Measurements from ENCODE around the gene TARS3. TPM values are rescaled to one million over a fixed set of nuclear protein-coding genes. Genes with fewer than 3 reads are reported as not detected.
"Not testable (repeated sequence)": the region's sequence is repeated elsewhere in the genome, so short reads cannot be mapped to it uniquely, and the experiment has no call there.

Gene TARS3
- total RNA-seq, 1 donor from 2014 or later: 10.4 TPM

DNA sequence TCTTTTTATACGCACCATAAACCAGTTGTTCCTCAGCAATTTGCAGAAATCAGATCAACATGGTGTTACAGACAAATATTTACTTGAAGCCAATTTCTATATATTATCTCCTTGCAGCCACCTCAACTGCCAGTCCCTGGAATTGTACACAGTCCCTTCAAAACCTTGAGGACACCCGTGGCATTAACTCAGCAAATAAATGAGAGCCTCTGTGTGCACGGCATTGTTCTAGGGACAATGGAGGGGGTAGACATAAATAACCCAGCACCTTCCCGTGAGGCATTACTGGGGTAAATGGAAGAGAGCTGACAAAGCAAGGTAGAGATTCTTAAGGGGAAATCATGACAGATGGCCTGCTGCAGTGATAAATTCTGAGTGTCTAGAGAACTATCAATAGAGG lies 84.6 kb downstream of the TARS3 start:
- H3K36me3 ChIP-seq (ENCODE audit: control insufficient read depth, insufficient read depth, low read length): no peaks in the 10 kb centered on the region
- no peaks in the 10 kb centered on the region for H3K27me3 ChIP-seq (ENCODE audit: control insufficient read depth, insufficient read depth, low read length)
- no peak for DNase-seq (ENCODE audit: low read depth)
- TF ChIP-seq CTCF (IDR thresholded peaks at IDR 0.05; ENCODE audit: insufficient read depth, low read length, poor library complexity, severe bottlenecking): no peak
- no peak overlapping the region for H3K4me3 ChIP-seq (ENCODE audit: low read depth, low read length)

DNA sequence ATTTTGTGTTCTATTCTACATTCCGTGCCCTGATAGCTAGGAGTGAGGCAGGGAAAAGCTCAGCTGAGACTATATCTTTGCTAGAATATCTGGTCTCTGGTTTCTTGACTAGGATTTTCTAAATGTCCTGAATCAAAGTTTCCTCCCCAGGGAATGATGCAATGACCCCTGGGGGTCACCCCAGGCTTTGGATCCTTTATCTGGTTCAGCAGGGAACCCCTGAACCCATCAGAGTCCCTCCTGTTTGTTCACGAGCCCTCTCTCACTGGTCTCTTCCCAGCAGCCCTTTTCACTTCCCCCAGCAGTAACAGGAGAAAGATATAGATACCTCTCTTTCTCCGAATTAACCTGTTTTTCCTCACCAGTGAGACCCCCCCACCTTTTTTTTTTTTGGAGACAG lies 86.4 kb downstream of the TARS3 start:
- no peak overlapping the region for H3K4me3 ChIP-seq (ENCODE audit: low read depth, low read length)
- no peaks in the 10 kb centered on the region for H3K36me3 ChIP-seq (ENCODE audit: control insufficient read depth, insufficient read depth, low read length)
- TF ChIP-seq CTCF (IDR thresholded peaks at IDR 0.05; ENCODE audit: insufficient read depth, low read length, poor library complexity, severe bottlenecking): no peak
- DNase-seq (ENCODE audit: low read depth): no peak
- H3K27me3 ChIP-seq (ENCODE audit: control insufficient read depth, insufficient read depth, low read length): no peaks in the 10 kb centered on the region

GRCh38 chr15:101637516-101637915 lies 86.8 kb downstream of the TARS3 start:
- no peak for DNase-seq (ENCODE audit: low read depth)

DNA sequence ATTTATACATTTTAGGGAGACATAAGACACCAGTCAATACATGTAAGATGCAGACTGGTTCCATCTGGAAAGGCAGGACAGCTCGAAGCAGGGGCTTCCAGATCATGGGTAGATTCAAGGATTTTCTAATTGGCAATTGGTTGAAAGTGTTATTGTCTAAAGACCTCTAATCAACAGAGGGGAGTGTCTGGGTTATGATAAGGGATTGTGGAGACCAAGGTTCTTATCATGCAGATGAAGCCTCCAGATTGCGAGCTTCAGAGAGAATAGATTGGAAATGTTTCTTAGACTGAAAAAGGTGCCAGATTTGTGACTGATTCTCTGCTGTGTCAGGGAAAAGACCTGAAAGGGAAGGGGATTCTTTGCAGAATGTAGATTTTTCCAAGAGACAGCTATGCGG lies 87.2 kb downstream of the TARS3 start:
- no peak for TF ChIP-seq CTCF (IDR thresholded peaks at IDR 0.05; ENCODE audit: insufficient read depth, low read length, poor library complexity, severe bottlenecking)
- H3K4me3 ChIP-seq (ENCODE audit: low read depth, low read length): no peak overlapping the region
- H3K36me3 ChIP-seq (ENCODE audit: control insufficient read depth, insufficient read depth, low read length): no peaks in the 10 kb centered on the region
- H3K27me3 ChIP-seq (ENCODE audit: control insufficient read depth, insufficient read depth, low read length): no peaks in the 10 kb centered on the region
- no peak for DNase-seq (ENCODE audit: low read depth)

More at GRCh38 chr15:101637516-101637915, 86.8 kb downstream of the TARS3 start:
- no peaks in the 10 kb centered on the region for H3K36me3 ChIP-seq (ENCODE audit: control insufficient read depth, insufficient read depth, low read length)
- TF ChIP-seq CTCF (IDR thresholded peaks at IDR 0.05; ENCODE audit: insufficient read depth, low read length, poor library complexity, severe bottlenecking): no peak
- no peak overlapping the region for H3K4me3 ChIP-seq (ENCODE audit: low read depth, low read length)
- no peaks in the 10 kb centered on the region for H3K27me3 ChIP-seq (ENCODE audit: control insufficient read depth, insufficient read depth, low read length)

GRCh38 chr15:101635944-101636727 lies 88.1 kb downstream of the TARS3 start:
- H3K27me3 ChIP-seq (ENCODE audit: control insufficient read depth, insufficient read depth, low read length): no peaks in the 10 kb centered on the region
- no peak for DNase-seq (ENCODE audit: low read depth)
- H3K36me3 ChIP-seq (ENCODE audit: control insufficient read depth, insufficient read depth, low read length): no peaks in the 10 kb centered on the region
- TF ChIP-seq CTCF (IDR thresholded peaks at IDR 0.05; ENCODE audit: insufficient read depth, low read length, poor library complexity, severe bottlenecking): no peak
- no peak overlapping the region for H3K4me3 ChIP-seq (ENCODE audit: low read depth, low read length)

DNA sequence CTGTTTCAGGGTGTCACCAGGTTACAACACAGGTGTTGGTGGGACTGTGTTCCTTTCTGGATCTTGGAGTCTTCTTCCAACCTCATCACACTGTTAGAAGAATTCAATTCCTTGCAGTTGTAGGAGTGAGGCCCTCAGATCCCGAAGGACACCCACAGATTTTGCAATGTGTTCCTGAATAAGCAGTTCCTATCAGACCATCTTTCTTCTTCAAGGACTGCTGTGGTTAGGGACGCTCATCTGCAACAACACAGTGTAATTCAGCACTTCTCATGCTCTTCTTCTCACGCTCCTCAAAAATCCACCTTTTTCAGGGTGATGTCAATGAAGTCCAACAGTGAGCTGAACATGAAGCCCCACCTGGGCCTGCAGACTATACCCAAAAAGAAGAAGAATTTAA lies 90.9 kb downstream of the TARS3 start:
- H3K27me3 ChIP-seq (ENCODE audit: control insufficient read depth, insufficient read depth, low read length): no peaks in the 10 kb centered on the region
- H3K4me3 ChIP-seq (ENCODE audit: low read depth, low read length): no peak overlapping the region
- no peak for DNase-seq (ENCODE audit: low read depth)
- no peak for TF ChIP-seq CTCF (IDR thresholded peaks at IDR 0.05; ENCODE audit: insufficient read depth, low read length, poor library complexity, severe bottlenecking)
- no peaks in the 10 kb centered on the region for H3K36me3 ChIP-seq (ENCODE audit: control insufficient read depth, insufficient read depth, low read length)

DNA sequence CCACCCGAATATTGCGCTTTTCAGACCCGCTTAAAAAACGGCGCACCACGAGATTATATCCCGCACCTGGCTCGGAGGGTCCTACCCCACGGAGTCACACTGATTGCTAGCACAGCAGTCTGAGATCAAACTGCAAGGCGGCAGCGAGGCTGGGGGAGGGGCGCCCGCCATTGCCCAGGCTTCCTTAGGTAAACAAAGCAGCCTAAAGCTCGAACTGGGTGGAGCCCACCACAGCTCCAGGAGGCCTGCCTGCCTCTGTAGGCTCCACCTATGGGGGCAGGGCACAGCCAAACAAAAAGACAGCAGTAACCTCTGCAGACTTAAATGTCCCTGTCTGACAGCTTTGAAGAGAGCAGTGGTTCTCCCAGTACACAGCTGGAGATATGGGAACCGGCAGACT lies 97.5 kb downstream of the TARS3 start:
- H3K4me3 ChIP-seq (ENCODE audit: low read depth, low read length); DNase-seq (ENCODE audit: low read depth); H3K27me3 ChIP-seq (ENCODE audit: control insufficient read depth, insufficient read depth, low read length); H3K36me3 ChIP-seq (ENCODE audit: control insufficient read depth, insufficient read depth, low read length): not testable (repeated sequence)
